ENCODE measurements around the gene ONECUT3. TPM values are rescaled to one million over a fixed set of nuclear protein-coding genes. Genes with fewer than 3 reads are reported as not detected.

ONECUT3 gene
- total and polyA plus RNA-seq, 2 of the 4 experiments (the other 2 are of a cell fraction): not detected

- intact Hi-C loops (cut with micrococcal nuclease) (no loop called here), dilution Hi-C loops (cut with HindIII; ENCODE audit: low sequenced_read_pairs, unreplicated experiment) (no loop called here), in situ Hi-C loops (cut with MboI; ENCODE audit: low sequenced_read_pairs) (loop anchor here (25.0 kb wide), 1 partner anchor 245 kb away; no protein-coding TSS in a partner anchor)
- Histone ChIP-seq H4K20me1 (ENCODE audit: insufficient read depth, low read length) (no peaks in the 10 kb centered on the region), H2BK120ac (ENCODE audit: low read depth, low read length) (no peak overlapping the region), H3K4me1 (ENCODE audit: control insufficient read depth, insufficient read depth, low read length) (no peaks in the 10 kb centered on the region), H3K27ac (ENCODE audit: insufficient read depth, low read length) (no peak overlapping the region), H2AFZ (replicated peaks; ENCODE audit: low read length, poor library complexity) (no peak overlapping the region), H3K79me1 (ENCODE audit: low read depth in 1 of 2, low read length in 2 of 2) (no peaks in the 10 kb centered on the region), H3K56ac (ENCODE audit: extremely low read depth, insufficient read depth, low read length) (no peak overlapping the region), H3K9ac (ENCODE audit: low read depth, low read length) (no peak overlapping the region), H3K36me3 (ENCODE audit: control insufficient read depth, insufficient read depth, low read length) (no peaks in the 10 kb centered on the region), H3K14ac (replicated peaks; ENCODE audit: low read depth, low read length) (no peak overlapping the region), H3K27me3 (ENCODE audit: control insufficient read depth, insufficient read depth, low read length) (peaks cover 49% of the 10 kb centered on the region), H2BK20ac (ENCODE audit: low read depth, low read length) (no peak overlapping the region), H4K5ac (ENCODE audit: low read depth, low read length) (no peak overlapping the region), H3K18ac (ENCODE audit: low read depth, low read length) (no peak overlapping the region), H3K4me2 (ENCODE audit: low read depth, low read length) (no peak overlapping the region), H2BK15ac (ENCODE audit: low read depth, low read length) (no peak overlapping the region), H4K91ac (ENCODE audit: insufficient read depth, low read depth, low read length) (no peak overlapping the region), H3K9me1 (ENCODE audit: insufficient read depth, low read length) (no peaks in the 10 kb centered on the region), H2AK9ac (replicated peaks; ENCODE audit: low read depth, low read length, poor library complexity) (no peak overlapping the region), H4K8ac (ENCODE audit: low read depth in 2 of 2, low read length in 2 of 2) (no peak overlapping the region), H3K23ac (ENCODE audit: low read depth, low read length) (no peak overlapping the region), H3K4me3 (ENCODE audit: insufficient read depth, low read depth, low read length) (no peak overlapping the region), H3K4ac (ENCODE audit: low read depth, low read length) (no peak overlapping the region), H3K9me3 (ENCODE audit: control insufficient read depth, insufficient read depth, low read length) (peaks cover 18% of the 10 kb centered on the region), H2AK5ac (ENCODE audit: low read depth, low read length) (no peak overlapping the region), H2BK5ac (ENCODE audit: low read depth, low read length, poor library complexity, severe bottlenecking) (no peak overlapping the region)
- ATAC-seq (ENCODE audit: low read depth) (no peak), DNase-seq (no peak)
- no TSS peak for BruUV-seq (replicated peaks)
- 63% methylated on average over 5 of the region's 7 CpGs; no CpG with 5 or more reads in 1 of the 2 experiments for WGBS, 2 experiments (ENCODE audit: extremely low coverage in 2 of 2, insufficient read length in 1 of 2)
- CTCF ChIA-PET: interaction anchor here (1.2 kb wide), 1 partner anchor 9 kb away, joined by 3 read pairs; no protein-coding TSS in a partner anchor
- POLR2A ChIA-PET (ENCODE audit: unreplicated experiment): no interaction called here
- no peak for TF ChIP-seq MAZ (IDR thresholded peaks at IDR 0.05; ENCODE audit: borderline replicate concordance, low read depth, low read length)
- TF ChIP-seq FOS (IDR thresholded peaks at IDR 0.05; ENCODE audit: low read depth, low read length): no peak
- no peak for TF ChIP-seq MXI1 (IDR thresholded peaks at IDR 0.05; ENCODE audit: borderline replicate concordance, low read depth, low read length)
- TF ChIP-seq NFE2L2 (IDR thresholded peaks at IDR 0.05; ENCODE audit: low read depth, low read length): no peak
- TF ChIP-seq BHLHE40 (IDR thresholded peaks at IDR 0.05; ENCODE audit: low read depth, low read length): no peak
- no peak for TF ChIP-seq CHD1 (IDR thresholded peaks at IDR 0.05; ENCODE audit: low read depth, low read length)
- no peak for TF ChIP-seq RFX5 (IDR thresholded peaks at IDR 0.05; ENCODE audit: low read depth, low read length)
- no peak for TF ChIP-seq MAFK (IDR thresholded peaks at IDR 0.05; ENCODE audit: low read depth, low read length)
- no peak for TF ChIP-seq USF2 (IDR thresholded peaks at IDR 0.05; ENCODE audit: low read depth, low read length)
- no peak for TF ChIP-seq CTCF (conservative IDR thresholded peaks at IDR 0.05; ENCODE audit: low read depth, low read length)
- no peak for TF ChIP-seq SMC3 (IDR thresholded peaks at IDR 0.05; ENCODE audit: low read depth, low read length)
- no peak for TF ChIP-seq ELK1 (IDR thresholded peaks at IDR 0.05; ENCODE audit: borderline replicate concordance, low read depth, low read length)
- no peak for TF ChIP-seq CEBPB (IDR thresholded peaks at IDR 0.05; ENCODE audit: low read depth, low read length)
- no peak for TF ChIP-seq POLR2A (IDR thresholded peaks at IDR 0.05; ENCODE audit: low read depth, low read length)
Observed at GRCh38 chr19:1782521-1782920, 29.2 kb downstream of the ONECUT3 start.
